GM18951 (cell line): ENCODE results near the gene IL2RG.
A peak's percentile ranks its signal among the peaks of the same experiment; 100 is the strongest.

Source experiments
- POLR2A ChIP-seq: IDR thresholded peaks from 4 replicates; pipeline ENCODE4 v1.6.1; 2011; ENCODE audit warnings: mild to moderate bottlenecking; ENCODE audit not compliant: insufficient read length, insufficient read depth; ENCODE audit errors: extremely low read depth
- in situ Hi-C: fragments of 300-500 bp; cut with MboI; formaldehyde crosslinking; loops from one replicate; pipeline ENCODE4 v1.12.0; 2022; ENCODE audit warnings: low sequenced_read_pairs, mixed read lengths, inconsistent platforms; ENCODE audit not compliant: unreplicated experiment

The IL2RG gene

DNA sequence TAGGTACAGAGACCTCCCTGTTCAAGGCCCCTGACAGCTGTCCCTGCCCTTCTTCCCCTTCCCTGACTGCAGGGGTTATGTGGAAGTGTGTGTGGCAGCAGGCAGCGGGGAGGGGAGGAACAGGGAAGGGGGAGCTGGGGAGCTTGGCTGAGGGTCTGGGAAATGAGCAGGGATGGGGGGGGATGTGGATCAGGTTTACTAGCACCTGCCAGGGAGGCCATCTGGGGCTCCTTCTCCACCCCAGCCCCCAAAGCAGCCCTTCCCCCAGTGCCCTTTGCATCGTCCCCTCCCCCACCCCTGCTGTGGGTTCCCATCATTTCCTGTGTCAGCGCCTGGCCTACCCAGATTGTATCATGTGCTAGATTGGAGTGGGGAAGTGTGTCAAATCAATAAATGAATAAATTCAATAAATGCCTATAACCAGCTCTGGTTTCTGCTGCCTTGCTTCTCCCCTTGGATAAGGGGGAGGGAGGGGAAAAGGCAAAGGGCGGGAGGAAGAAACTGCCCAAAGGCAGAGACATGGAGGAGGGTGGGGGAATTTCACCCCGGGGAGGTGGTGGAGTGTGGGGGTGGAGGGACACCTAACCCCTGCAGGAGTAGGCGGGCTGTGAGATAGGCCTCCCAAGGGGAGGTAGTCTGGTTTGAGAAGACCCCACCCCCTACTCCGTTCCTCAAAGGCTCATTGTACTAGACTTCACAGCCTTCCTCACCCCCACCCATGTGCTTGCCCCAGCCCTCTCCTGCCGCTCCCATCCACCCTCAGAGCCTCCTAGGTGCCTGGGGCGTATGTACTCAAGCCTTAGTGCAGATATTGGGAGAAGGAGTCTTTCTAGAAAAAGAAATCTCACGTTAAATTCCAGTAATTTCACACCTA is 8.0 kb downstream of the IL2RG start:
- in situ Hi-C loops, result no loop called here
- TF ChIP-seq POLR2A, result no peak

DNA sequence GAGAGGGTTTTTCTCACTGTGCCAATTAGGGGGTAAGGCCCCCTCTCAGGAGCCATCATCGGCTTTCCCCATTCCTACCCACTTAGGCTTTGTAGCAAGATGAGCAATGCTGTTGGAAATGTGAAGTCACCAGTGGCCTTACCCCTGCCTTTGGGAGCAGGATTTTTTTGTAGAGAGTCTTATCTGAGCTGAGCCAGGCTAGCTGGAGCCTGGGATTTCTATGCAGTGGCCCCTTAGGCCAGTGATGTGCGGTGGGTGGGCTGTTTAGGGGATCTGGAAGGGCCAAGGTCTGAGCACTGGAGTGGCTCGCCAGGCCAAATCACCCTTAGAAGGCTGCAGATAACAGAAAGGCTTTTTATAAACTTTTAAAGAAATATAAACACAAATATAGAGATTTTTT is 9.1 kb downstream of the IL2RG start:
- in situ Hi-C loops, result no loop called here
- TF ChIP-seq POLR2A, result no peak

DNA sequence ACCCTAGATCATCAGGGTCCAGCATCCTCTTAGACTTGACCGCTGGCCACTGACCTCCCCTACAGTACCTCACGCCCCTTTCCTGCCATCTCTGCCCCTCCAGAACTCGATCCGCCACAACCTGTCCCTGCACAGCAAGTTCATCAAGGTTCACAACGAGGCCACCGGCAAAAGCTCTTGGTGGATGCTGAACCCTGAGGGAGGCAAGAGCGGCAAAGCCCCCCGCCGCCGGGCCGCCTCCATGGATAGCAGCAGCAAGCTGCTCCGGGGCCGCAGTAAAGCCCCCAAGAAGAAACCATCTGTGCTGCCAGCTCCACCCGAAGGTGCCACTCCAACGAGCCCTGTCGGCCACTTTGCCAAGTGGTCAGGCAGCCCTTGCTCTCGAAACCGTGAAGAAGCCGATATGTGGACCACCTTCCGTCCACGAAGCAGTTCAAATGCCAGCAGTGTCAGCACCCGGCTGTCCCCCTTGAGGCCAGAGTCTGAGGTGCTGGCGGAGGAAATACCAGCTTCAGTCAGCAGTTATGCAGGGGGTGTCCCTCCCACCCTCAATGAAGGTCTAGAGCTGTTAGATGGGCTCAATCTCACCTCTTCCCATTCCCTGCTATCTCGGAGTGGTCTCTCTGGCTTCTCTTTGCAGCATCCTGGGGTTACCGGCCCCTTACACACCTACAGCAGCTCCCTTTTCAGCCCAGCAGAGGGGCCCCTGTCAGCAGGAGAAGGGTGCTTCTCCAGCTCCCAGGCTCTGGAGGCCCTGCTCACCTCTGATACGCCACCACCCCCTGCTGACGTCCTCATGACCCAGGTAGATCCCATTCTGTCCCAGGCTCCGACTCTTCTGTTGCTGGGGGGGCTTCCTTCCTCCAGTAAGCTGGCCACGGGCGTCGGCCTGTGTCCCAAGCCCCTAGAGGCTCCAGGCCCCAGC is 10.5 kb downstream of the IL2RG start:
- no peak for TF ChIP-seq POLR2A
- in situ Hi-C loops, result no loop called here

DNA sequence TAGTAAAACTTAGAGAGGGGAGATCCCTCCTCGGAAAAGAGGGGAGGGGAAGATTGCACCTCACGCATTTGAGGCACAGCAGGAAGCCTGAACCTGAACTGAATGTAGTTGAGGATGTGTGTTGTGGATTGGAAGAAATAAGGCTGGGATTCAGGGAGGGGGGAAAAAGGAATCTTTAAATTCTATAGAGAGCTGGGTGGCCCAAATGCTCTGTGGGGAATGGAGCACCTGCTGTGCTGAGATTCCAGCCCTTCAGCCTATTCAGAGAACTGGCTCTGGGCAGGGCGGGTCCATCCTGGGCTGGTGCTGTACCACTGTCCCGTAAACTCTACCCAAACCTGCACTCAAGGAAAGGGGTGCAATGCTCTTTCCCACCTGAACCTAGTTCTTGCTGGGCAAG is 11.6 kb downstream of the IL2RG start:
- in situ Hi-C loops, result no loop called here
- TF ChIP-seq POLR2A, result no peak

DNA sequence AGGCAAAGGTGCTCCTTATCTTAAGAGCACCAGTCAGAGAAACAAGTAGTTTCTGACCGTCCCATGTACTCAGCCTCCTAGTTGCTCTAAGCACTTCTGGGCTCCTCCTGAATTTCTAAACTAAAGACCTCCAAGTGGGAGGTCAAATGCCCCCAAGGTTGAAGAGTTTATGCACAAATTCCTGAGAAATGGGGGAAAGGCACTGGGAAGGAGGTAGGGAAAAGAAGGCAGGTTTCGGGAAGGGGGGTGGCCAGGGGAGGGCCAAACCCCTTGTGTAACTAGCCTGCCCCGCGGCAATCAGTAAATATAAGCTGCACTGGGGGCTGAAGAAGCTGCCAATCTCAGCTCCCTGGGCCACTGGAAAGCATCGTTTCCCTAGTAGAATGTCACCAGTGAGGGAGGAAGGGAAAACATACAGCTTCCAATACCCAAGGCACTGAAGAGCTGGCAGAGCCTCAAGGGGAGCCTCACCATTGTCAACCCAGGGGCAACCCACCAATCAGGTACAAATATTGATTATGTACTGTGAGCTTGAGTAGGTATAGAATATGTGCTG is 12.3 kb downstream of the IL2RG start:
- no peak for TF ChIP-seq POLR2A
- in situ Hi-C loops, result no loop called here

DNA sequence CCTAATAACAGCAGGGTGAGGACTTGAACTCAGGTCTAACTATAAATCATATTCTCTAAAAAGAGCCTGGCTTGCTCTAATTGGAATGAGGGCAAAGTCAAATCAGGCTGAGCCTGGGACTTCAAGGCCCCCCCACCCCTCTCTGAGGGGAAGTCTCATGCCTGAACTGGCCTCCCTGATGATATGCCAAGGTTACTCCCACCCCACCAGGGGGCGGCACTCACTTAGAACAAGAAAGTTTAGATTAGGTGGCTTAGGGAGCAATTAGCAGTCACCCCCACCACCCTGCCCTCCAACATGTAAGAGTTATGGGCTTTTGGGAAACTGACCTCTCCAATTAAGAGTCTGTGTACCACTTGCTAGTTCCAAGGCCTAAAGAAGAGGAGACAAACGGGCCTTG is 13.1 kb downstream of the IL2RG start:
- no peak for TF ChIP-seq POLR2A
- in situ Hi-C loops, result no loop called here

DNA sequence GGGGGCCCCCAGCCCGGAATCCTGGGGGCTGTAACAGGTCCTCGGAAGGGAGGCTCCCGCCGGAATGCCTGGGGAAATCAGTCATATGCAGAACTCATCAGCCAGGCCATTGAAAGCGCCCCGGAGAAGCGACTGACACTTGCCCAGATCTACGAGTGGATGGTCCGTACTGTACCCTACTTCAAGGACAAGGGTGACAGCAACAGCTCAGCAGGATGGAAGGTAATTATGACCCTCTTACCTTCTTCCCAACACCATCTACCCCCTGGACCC is 14.7 kb downstream of the IL2RG start:
- in situ Hi-C loops, result no loop called here
- TF ChIP-seq POLR2A, result no peak

DNA sequence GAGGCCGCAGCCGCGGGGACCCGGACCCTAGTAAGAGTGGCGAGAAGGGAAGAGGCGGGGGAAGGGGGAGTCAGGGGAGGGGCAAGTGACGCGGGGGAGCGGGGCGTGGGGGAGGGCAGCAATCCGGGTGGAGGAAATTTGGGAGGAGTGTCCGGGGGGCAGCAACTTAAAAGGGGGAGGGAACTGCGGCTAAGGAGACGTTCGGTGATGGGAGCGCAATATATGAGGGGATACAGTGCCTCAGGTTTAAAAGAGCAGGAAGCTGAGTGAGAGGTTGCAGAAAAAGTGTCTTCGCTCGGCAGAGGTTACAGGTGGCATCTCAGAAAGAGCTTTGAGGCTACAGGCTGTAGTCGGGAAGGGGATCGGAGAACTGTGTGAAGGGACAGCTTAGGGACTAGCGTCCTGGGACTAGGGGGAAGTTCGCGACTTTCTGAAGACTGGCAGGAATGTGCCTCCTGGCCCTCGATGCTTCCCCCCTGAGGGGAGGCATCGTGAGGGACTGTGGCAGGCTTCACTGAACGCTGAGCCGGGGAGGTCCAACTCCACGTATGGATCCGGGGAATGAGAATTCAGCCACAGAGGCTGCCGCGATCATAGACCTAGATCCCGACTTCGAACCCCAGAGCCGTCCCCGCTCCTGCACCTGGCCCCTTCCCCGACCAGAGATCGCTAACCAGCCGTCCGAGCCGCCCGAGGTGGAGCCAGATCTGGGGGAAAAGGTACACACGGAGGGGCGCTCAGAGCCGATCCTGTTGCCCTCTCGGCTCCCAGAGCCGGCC is 15.2 kb downstream of the IL2RG start:
- TF ChIP-seq POLR2A, result no peak
- in situ Hi-C loops, result no loop called here

DNA sequence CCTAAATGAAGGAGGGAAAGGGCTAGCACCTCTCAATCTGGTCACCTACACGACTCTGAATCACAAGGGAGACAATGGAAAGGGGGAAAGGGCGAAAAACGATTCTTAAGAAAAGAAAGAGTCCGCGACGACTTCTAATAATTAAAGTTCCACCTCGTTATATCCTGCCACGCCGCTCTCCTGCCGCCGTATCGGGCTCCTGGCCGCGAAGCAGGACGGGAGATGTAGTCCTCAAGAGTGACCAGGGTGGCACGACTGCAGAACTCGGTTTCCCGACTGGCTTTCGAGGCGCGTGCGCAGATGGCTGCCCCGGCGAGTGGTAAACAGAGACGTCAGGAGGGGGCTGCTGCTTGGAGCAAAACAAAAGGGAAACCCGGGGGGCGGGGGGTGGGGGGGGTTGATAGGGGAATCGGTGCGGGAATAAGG is 15.8 kb downstream of the IL2RG start, which contains the start of gene FOXO4:
TSS of gene FOXO4 (plus strand) at position 297 of the 426 bp plus-strand sequence. CDS start 678 bp downstream, outside the sequence.
- in situ Hi-C loops, result no loop called here
- peak; percentile 57 for TF ChIP-seq POLR2A

DNA sequence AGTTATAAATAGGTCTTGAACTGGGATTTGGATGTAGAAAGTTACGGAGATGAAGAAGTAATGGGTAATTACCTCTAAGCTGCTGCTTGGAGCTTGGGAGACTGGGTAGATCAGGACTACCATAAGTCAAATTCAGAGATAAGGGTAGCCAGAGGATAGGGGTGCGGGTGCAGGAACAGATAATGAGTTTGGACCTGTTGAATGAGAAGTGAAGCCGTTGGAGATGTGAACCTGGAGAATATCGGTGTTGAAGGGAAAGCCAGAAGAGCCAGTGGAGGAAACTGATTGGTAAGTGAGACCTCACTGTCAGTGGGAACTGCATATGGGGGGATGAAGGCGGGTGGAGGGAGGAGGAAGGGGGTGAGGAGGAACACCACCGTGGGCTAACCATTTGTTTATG is 16.3 kb downstream of the IL2RG start:
- in situ Hi-C loops, result no loop called here
- no peak for TF ChIP-seq POLR2A

DNA sequence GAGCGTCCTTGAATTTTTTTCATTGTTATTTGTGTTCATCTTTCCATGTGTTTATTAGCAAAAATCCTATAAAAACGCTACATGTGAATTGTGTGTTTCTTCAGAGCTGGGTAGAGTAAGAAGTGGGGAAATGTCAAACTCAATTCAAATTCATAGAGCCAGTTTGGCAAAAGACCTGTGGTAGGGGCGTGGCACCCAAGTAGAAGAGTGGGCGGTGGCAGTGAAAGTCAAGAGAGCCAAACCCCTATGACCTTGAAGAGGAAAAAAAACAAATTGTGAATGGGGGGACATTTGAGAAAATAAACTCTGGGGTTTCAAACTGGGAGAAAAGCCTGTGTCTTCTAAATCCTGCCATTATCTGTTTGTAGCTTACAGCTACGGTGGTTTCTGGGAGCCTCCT is 20.1 kb downstream of the IL2RG start:
- no peak for TF ChIP-seq POLR2A
- in situ Hi-C loops, result no loop called here

DNA sequence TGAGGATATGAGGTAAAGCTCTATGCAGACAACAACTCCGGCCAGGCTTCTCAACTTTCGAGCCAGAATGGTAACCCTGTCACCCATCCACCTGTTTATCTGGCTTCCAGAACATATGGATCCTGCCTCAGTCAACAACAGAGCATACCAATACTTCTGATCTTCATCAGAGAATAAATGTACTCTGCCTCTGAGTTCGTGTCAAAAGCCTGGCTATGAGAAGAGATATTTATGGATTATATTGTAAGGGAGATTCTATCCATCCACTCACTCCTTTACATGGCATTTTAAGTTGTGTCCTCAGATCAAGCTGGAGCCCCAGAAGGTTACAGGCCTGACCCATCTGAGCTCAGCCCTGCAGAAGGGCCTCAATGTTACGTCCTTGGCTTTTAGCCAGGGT is 25.5 kb downstream of the IL2RG start:
- in situ Hi-C loops, result no loop called here
- no peak for TF ChIP-seq POLR2A

DNA sequence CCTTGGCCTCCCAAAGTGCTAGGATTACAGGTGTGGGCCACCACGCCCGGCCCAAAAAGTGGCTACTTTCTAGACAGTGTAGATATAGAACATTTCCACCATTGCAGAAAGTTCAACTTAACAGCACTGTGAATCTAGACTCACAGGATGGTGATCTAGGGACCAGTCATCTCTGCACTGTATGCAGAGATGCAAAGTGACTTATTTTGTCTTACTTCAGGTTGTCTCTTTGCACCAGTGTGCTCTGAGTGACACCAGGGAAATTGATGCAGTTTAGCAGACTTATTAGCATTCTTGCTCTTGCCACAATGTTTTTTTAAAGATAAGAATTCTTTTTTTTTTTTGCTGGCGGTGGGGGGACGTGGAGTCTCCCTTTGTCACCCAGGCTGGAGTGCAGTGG is 28.6 kb downstream of the IL2RG start:
- in situ Hi-C loops, result no loop called here
- TF ChIP-seq POLR2A, result no peak

DNA sequence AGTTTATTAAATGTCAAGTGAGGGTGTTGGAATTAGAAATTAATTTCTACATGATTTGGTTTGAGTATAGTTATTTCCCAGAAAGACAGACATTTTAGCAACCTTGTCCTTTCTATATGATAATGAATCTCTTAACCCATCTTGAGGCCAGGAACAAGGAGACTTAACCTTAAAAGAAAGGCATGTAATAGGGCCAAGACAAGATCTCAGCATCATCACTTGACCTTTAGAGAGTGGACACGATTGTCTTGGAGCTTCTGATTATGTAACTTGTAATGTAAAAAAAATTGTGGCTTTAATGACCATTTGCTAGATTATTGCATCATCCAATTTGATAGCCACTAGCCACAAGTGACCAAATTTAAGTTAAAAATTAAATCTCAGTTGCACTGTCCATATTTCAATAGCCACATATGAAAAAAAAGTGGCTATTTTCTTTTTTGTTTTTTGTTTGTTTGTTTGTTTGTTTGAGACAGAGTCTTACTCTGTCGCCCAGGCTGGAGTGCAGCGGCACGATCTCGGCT is 29.2 kb downstream of the IL2RG start:
- in situ Hi-C loops, result no loop called here
- TF ChIP-seq POLR2A, result no peak
